HEK293 (cell line): Measurements from ENCODE around the gene ADGB.

Experiments
- CTCF ChIP-seq: fragments of 450-650 bp; formaldehyde crosslinking; IDR thresholded peaks from 2 replicates; pipeline ENCODE4 v1.5.1; 2016; ENCODE audit warnings: missing biosample characterization, missing genetic modification characterization
- FEZF1 ChIP-seq: fragments of 450-650 bp; formaldehyde crosslinking; IDR thresholded peaks from 2 replicates; pipeline ENCODE4 v1.5.1; 2016; ENCODE audit warnings: missing biosample characterization, missing genetic modification characterization
- ZNF112 ChIP-seq: fragments of 450-650 bp; formaldehyde crosslinking; IDR thresholded peaks from 2 replicates; pipeline ENCODE4 v1.5.0; 2017; ENCODE audit warnings: missing biosample characterization, missing genetic modification characterization
- ZNF473 ChIP-seq: fragments of 450-650 bp; formaldehyde crosslinking; IDR thresholded peaks from 2 replicates; pipeline ENCODE4 v1.5.1; 2017; ENCODE audit warnings: missing biosample characterization, missing genetic modification characterization

- TF ChIP-seq FEZF1 (tag by site-specific recombination) (no peak), CTCF (tag by site-specific recombination) (no peak), ZNF112 (tag by site-specific recombination) (no peak), ZNF473 (no peak)
Observed at GRCh38 chr6:146861716-146862115, 262.9 kb downstream of the ADGB start.
